A673 (cell line): Measurements from ENCODE around the gene MRPL20. TPM values are rescaled to one million over a fixed set of nuclear protein-coding genes. Genes with fewer than 3 reads are reported as not detected.
A peak's percentile ranks its signal among the peaks of the same experiment; 100 is the strongest.

Source experiments
- BruUV-seq: library from RNA; stranded (reverse); fragments of 400-500 nt; replicated peaks from 2 replicates; lab custom pipeline; 2021; lab: Mats Ljungman, UMichigan
- CTCF ChIA-PET: fragments of 300-600 bp; sonication (Branson Sonifier 250); formaldehyde crosslinking; loops from one replicate; lab custom pipeline; 2022; ENCODE audit warnings: antibody characterized with exemption; lab: Charles Lee
- POLR2A ChIA-PET: fragments of 300-600 bp; sonication (Branson Sonifier 250); formaldehyde crosslinking; loops from one replicate; lab custom pipeline; 2022; ENCODE audit warnings: antibody characterized with exemption; ENCODE audit not compliant: low non-redundant PET; lab: Charles Lee
- DNase-seq: peaks from one replicate; pipeline ENCODE4 v3.0.0-alpha.2; 2015; ENCODE audit warnings: low spot score
- H3K27ac ChIP-seq: fragments of 200-600 bp; sonication (generic); 2 replicates; pipeline ENCODE4 v1.5.1; 2016; ENCODE audit warnings: mixed run types, low read depth, mild to moderate bottlenecking, mixed read lengths, antibody characterized with exemption, low read length; ENCODE audit not compliant: poor library complexity, severe bottlenecking
- H3K27me3 ChIP-seq: fragments of 200-600 bp; sonication (generic); replicated peaks from 2 replicates; pipeline ENCODE4 v1.6.1; 2017; ENCODE audit warnings: mixed run types, low read depth, mild to moderate bottlenecking, mixed read lengths, antibody characterized with exemption, low read length; ENCODE audit not compliant: insufficient read depth, poor library complexity
- H3K36me3 ChIP-seq: fragments of 200-600 bp; sonication (generic); 2 replicates; pipeline ENCODE4 v1.6.1; 2016; ENCODE audit warnings: mixed run types, mild to moderate bottlenecking, mixed read lengths, antibody characterized with exemption, low read length; ENCODE audit not compliant: insufficient read depth, poor library complexity, severe bottlenecking
- H3K4me1 ChIP-seq: fragments of 200-600 bp; sonication (generic); 2 replicates; pipeline ENCODE4 v1.6.1; 2017; ENCODE audit warnings: mixed run types, mild to moderate bottlenecking, mixed read lengths, antibody characterized with exemption, low read length; ENCODE audit not compliant: insufficient read depth, poor library complexity, severe bottlenecking
- H3K4me3 ChIP-seq: fragments of 200-600 bp; sonication (generic); 2 replicates; pipeline ENCODE4 v1.5.1; 2016; ENCODE audit warnings: low read depth, mixed run types, mild to moderate bottlenecking, mixed read lengths, low read length; ENCODE audit not compliant: poor library complexity, severe bottlenecking
- H3K9me3 ChIP-seq: fragments of 200-600 bp; sonication (generic); 2 replicates; pipeline ENCODE4 v1.6.1; 2016; ENCODE audit warnings: mixed run types, low read depth, mild to moderate bottlenecking, mixed read lengths, antibody characterized with exemption, low read length; ENCODE audit not compliant: poor library complexity, severe bottlenecking
- EZH2 ChIP-seq: fragments of 200-600 bp; sonication (generic); IDR thresholded peaks from 2 replicates; pipeline ENCODE4 v1.6.1; 2017; ENCODE audit warnings: borderline replicate concordance, low read depth, mild to moderate bottlenecking, mixed read lengths, antibody characterized with exemption, low read length; ENCODE audit not compliant: poor library complexity, severe bottlenecking
- intact Hi-C: fragments of 100-400 bp; cut with micrococcal nuclease; formaldehyde crosslinking; loops from one replicate; pipeline ENCODE4 v1.10.0; 2022; ENCODE audit not compliant: unreplicated experiment
- total RNA-seq: library from RNA; stranded (reverse); gene quantifications from 2 replicates; pipeline ENCODE4 v1.2.3, GENCODE V29; 2021
- TF ChIP-seq, protein P1 (sequence below): fragments of 300-800, 200-600 bp; sonication (generic); conservative IDR thresholded peaks from 2 replicates; pipeline ENCODE4 v1.5.1; 2017; ENCODE audit warnings: low read depth, mild to moderate bottlenecking, antibody characterized with exemption, low read length, moderate library complexity, mixed read lengths

The MRPL20 gene
- total RNA-seq, 1 experiment from 2014 or later, result 151 TPM

DNA sequence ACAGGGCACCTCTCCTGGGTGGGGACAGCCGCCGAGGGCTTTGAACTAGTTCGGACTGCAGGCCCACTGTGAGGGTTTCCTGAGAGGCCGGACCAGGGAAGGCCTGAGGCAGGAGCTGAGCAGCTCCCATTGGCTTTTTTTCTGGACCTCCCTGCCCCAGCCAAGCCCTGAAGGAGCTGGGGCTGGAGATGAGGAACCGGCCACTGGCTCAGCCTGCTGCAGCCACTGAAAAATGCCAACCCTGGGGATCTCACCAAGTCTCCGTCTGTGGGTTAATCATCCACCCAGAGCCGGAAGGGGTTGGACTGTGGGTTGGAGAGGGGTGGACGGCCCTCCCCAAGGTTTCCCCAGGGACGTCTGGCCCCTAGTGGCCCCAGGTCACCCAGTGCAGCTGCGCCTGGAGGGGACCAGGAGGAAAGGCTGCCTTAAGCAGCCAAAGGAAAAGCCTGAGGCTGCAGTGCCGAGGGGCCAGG is 30.8 kb upstream of the MRPL20 start:
- CTCF ChIA-PET, result no interaction called here
- Histone ChIP-seq H3K9me3 (no peaks in the 10 kb centered on the region), H3K27ac (no peak overlapping the region), H3K4me1 (peaks cover 11% of the 10 kb centered on the region), H3K4me3 (no peak overlapping the region), H3K27me3 (no peaks in the 10 kb centered on the region), H3K36me3 (no peaks in the 10 kb centered on the region)
- TF ChIP-seq, protein P1, sequence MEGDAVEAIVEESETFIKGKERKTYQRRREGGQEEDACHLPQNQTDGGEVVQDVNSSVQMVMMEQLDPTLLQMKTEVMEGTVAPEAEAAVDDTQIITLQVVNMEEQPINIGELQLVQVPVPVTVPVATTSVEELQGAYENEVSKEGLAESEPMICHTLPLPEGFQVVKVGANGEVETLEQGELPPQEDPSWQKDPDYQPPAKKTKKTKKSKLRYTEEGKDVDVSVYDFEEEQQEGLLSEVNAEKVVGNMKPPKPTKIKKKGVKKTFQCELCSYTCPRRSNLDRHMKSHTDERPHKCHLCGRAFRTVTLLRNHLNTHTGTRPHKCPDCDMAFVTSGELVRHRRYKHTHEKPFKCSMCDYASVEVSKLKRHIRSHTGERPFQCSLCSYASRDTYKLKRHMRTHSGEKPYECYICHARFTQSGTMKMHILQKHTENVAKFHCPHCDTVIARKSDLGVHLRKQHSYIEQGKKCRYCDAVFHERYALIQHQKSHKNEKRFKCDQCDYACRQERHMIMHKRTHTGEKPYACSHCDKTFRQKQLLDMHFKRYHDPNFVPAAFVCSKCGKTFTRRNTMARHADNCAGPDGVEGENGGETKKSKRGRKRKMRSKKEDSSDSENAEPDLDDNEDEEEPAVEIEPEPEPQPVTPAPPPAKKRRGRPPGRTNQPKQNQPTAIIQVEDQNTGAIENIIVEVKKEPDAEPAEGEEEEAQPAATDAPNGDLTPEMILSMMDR, result no peak
- no peak for TF ChIP-seq EZH2
- BruUV-seq, result no TSS peak
- DNase-seq, result no peak
- POLR2A ChIA-PET, result no interaction called here
- intact Hi-C loops, result no loop called here

DNA sequence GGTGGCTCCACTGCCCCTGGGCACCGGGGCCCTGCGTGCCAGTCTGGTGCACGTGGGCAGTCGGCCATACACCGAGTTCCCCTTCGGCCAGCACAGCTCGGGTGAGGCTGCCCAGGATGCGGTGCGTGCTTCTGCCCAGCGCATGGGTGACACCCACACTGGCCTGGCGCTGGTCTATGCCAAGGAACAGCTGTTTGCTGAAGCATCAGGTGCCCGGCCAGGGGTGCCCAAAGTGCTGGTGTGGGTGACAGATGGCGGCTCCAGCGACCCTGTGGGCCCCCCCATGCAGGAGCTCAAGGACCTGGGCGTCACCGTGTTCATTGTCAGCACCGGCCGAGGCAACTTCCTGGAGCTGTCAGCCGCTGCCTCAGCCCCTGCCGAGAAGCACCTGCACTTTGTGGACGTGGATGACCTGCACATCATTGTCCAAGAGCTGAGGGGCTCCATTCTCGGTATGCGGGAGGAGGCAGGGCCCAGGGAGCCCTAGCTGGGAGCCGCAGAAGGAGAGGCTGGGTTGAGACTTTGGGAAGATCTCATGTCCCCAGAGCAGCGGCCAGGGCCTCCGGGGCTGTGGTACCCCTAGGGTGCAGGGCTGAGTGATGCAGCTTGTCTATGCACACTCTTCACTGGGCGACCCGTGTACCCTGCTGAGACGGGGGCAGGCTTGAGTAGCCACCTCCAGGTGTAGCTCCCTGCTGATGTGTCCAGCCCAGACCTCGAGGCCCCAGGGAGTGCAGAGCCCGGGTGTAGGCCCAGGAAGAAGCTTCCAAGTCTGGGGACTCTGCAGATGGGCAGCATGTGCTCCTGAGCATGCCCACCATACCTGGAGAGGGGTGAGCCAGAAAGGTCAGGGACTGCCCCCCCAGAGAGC is 30.2 kb upstream of the MRPL20 start:
- ChIA-PET CTCF (no interaction called here), POLR2A (no interaction called here)
- BruUV-seq, result no TSS peak
- intact Hi-C loops, result no loop called here
- no peak for DNase-seq
- Histone ChIP-seq H3K9me3 (no peaks in the 10 kb centered on the region), H3K4me1 (peaks cover 11% of the 10 kb centered on the region), H3K4me3 (no peak overlapping the region), H3K36me3 (no peaks in the 10 kb centered on the region), H3K27me3 (no peaks in the 10 kb centered on the region), H3K27ac (no peak overlapping the region)
- TF ChIP-seq, protein P1, result no peak
- no peak for TF ChIP-seq EZH2

DNA sequence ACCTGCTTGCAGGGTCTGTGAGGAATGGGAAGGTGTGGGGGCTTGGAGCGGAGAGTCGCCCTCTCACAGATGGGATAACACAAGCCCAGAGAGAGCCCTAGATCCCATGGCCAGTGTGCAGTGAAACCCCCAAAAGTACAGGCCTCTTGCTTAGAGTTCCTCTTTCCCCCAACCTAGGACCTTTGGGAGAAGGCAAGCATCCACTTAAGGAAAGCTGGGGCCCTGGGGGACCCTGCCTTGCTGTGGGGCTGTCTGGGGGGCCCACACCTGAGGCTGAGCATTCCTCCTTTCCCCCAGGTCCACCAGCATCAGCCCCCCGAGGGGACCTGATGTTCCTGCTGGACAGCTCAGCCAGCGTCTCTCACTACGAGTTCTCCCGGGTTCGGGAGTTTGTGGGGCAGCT is 29.5 kb upstream of the MRPL20 start:
- CTCF ChIA-PET, result no interaction called here
- TF ChIP-seq, protein P1, result no peak
- no peak for TF ChIP-seq EZH2
- H3K36me3 ChIP-seq, result no peaks in the 10 kb centered on the region
- H3K9me3 ChIP-seq, result no peaks in the 10 kb centered on the region
- POLR2A ChIA-PET, result no interaction called here
- DNase-seq, result no peak
- intact Hi-C loops, result no loop called here
- H3K27me3 ChIP-seq, result no peaks in the 10 kb centered on the region
- peaks cover 11% of the 10 kb centered on the region for H3K4me1 ChIP-seq
- H3K4me3 ChIP-seq, result peak overlapping the region; percentile 42
- no peak overlapping the region for H3K27ac ChIP-seq
- no TSS peak for BruUV-seq
